PC-9 (cell line): Measurements from ENCODE around the gene SPOP. TPM values are rescaled to one million over a fixed set of nuclear protein-coding genes. Genes with fewer than 3 reads are reported as not detected.

Experiments
- BruUV-seq: library from RNA; stranded (reverse); fragments of 400-500 nt; replicated peaks from 2 replicates; lab custom pipeline; 2021; lab: Mats Ljungman, UMichigan
- CTCF ChIA-PET: fragments of 300-600 bp; sonication (Branson Sonifier 250); formaldehyde crosslinking; loops from one replicate; lab custom pipeline; 2022; ENCODE audit warnings: antibody characterized with exemption; lab: Charles Lee
- POLR2A ChIA-PET: fragments of 300-600 bp; sonication (Branson Sonifier 250); formaldehyde crosslinking; loops from one replicate; lab custom pipeline; 2022; ENCODE audit warnings: antibody characterized with exemption; ENCODE audit not compliant: unreplicated experiment; lab: Charles Lee
- DNase-seq, 2 experiments: peaks; one replicate each; pipeline versions ENCODE4 v3.0.0 to v3.0.0-alpha.2; 2015 to 2022; ENCODE audit warnings: mixed read lengths in 1 of 2
- H2AFZ ChIP-seq: fragments of 200-600 bp; sonication (generic); 2 replicates; pipeline ENCODE4 v1.8.1; 2017; ENCODE audit warnings: antibody characterized with exemption
- H3F3A ChIP-seq: fragments of 200-600 bp; sonication (generic); 2 replicates; pipeline ENCODE4 v1.8.1; 2017; ENCODE audit warnings: antibody characterized with exemption, mild to moderate bottlenecking, low read depth; ENCODE audit not compliant: insufficient read depth
- H3K27ac ChIP-seq: fragments of 200-600 bp; sonication (generic); 2 replicates; pipeline ENCODE4 v1.6.1; 2016; ENCODE audit warnings: mixed run types
- H3K27me3 ChIP-seq: fragments of 200-600 bp; sonication (generic); 2 replicates; pipeline ENCODE4 v1.6.1; 2016; ENCODE audit warnings: low read depth, mixed run types; ENCODE audit not compliant: insufficient read depth
- H3K36me3 ChIP-seq: fragments of 200-600 bp; sonication (generic); 2 replicates; pipeline ENCODE4 v1.6.1; 2016; ENCODE audit warnings: low read depth, mixed run types
- H3K4me1 ChIP-seq: fragments of 200-600 bp; sonication (generic); replicated peaks from 2 replicates; pipeline ENCODE4 v1.6.1; 2016; ENCODE audit warnings: mixed run types; ENCODE audit not compliant: insufficient read depth
- H3K4me2 ChIP-seq: fragments of 200-600 bp; sonication (generic); 2 replicates; pipeline ENCODE4 v1.6.1; 2017; ENCODE audit warnings: mixed run types
- H3K4me3 ChIP-seq: fragments of 200-600 bp; sonication (generic); 2 replicates; pipeline ENCODE4 v1.6.1; 2016; ENCODE audit warnings: mixed run types
- H3K79me2 ChIP-seq: fragments of 200-600 bp; sonication (generic); 2 replicates; pipeline ENCODE4 v1.6.1; 2017; ENCODE audit warnings: low read depth, mixed run types
- H3K9me2 ChIP-seq: fragments of 200-600 bp; sonication (generic); 2 replicates; pipeline ENCODE4 v1.8.1; 2017; ENCODE audit warnings: mild to moderate bottlenecking; ENCODE audit not compliant: insufficient read depth
- H3K9me3 ChIP-seq: fragments of 200-600 bp; sonication (generic); 2 replicates; pipeline ENCODE4 v1.8.1; 2016; ENCODE audit warnings: low read depth; ENCODE audit not compliant: insufficient read depth
- H4K20me1 ChIP-seq: fragments of 200-600 bp; sonication (generic); 2 replicates; pipeline ENCODE4 v1.8.1; 2017; ENCODE audit not compliant: insufficient read depth
- CTCF ChIP-seq: fragments of 200-600 bp; sonication (generic); conservative IDR thresholded peaks from 2 replicates; pipeline ENCODE4 v1.6.1; 2017; ENCODE audit warnings: mixed run types, antibody characterized with exemption, mild to moderate bottlenecking, moderate library complexity
- EZH2 ChIP-seq: fragments of 200-600 bp; sonication (generic); IDR thresholded peaks from 2 replicates; pipeline ENCODE4 v1.8.0; 2017; ENCODE audit warnings: antibody characterized with exemption, low read depth
- intact Hi-C: fragments of 100-400 bp; cut with micrococcal nuclease; formaldehyde crosslinking; loops from one replicate; pipeline ENCODE4 v1.10.0; 2022; ENCODE audit not compliant: unreplicated experiment
- total RNA-seq: library from RNA; stranded (reverse); gene quantifications from 2 replicates; pipeline ENCODE4 v1.2.3, GENCODE V29; 2021

The SPOP gene
- total RNA-seq, 1 experiment from 2014 or later: 41.7 TPM

- H3K4me2 ChIP-seq: no peak overlapping the region
- DNase-seq: no peak
- H3K9me2 ChIP-seq: no peaks in the 10 kb centered on the region
- no peak overlapping the region for H3K4me3 ChIP-seq
- H4K20me1 ChIP-seq: no peaks in the 10 kb centered on the region
- ChIA-PET POLR2A (no interaction called here), CTCF (interaction anchor here (0.5 kb wide), 1 partner anchor 138 kb away, joined by 3 read pairs; no protein-coding TSS in a partner anchor)
- no peak for TF ChIP-seq EZH2
- TF ChIP-seq CTCF: no peak
- no TSS peak for BruUV-seq
- H3K27me3 ChIP-seq: peaks cover 10% of the 10 kb centered on the region; the same call in 1 of the 2 replicates
- H3K4me1 ChIP-seq: no peaks in the 10 kb centered on the region
- no peaks in the 10 kb centered on the region for H3K9me3 ChIP-seq
- H2AFZ ChIP-seq: no peak overlapping the region
- H3K79me2 ChIP-seq: no peaks in the 10 kb centered on the region
- no peaks in the 10 kb centered on the region for H3F3A ChIP-seq
- intact Hi-C loops: loop anchor here (2.0 kb wide), 2 partner anchors 52 to 234 kb away; no protein-coding TSS in a partner anchor
- H3K27ac ChIP-seq: no peak overlapping the region
- no peaks in the 10 kb centered on the region for H3K36me3 ChIP-seq
These were observed 128.6 kb downstream of the SPOP start for GRCh38 chr17:49549311-49549605.

Other genes with a start within 250 kb of the SPOP start
- 0.11 TPM in 1 of 2 replicates, not detected in the other for gene NGFR, start 182.8 kb downstream of the SPOP start, total RNA-seq
- not detected in 2 replicates for gene NXPH3, start 102.2 kb downstream of the SPOP start, total RNA-seq
- 43.5 and 44.7 TPM in 2 replicates for gene SLC35B1, start 29.9 kb upstream of the SPOP start, total RNA-seq
- 12.7 and 15.0 TPM in 2 replicates for gene FAM117A, start 86.0 kb upstream of the SPOP start, total RNA-seq
- gene KAT7, start 110.6 kb upstream of the SPOP start, total RNA-seq: 41.6 and 57.0 TPM in 2 replicates
- not detected in 2 replicates for gene TAC4, start 170.0 kb upstream of the SPOP start, total RNA-seq